NT2/D1 (cell line): ENCODE data around the gene EHD1.

Source experiments
- DNase-seq: peaks from one replicate; pipeline ENCODE4 v3.0.0-alpha.2; 2011; ENCODE audit warnings: low read depth, low spot score
- H3K27me3 ChIP-seq: 2 replicates; pipeline ENCODE4 v1.6.0; 2011; ENCODE audit warnings: mild to moderate bottlenecking; ENCODE audit not compliant: insufficient read length, insufficient read depth
- H3K36me3 ChIP-seq: 2 replicates; pipeline ENCODE4 v1.6.1; 2011; ENCODE audit warnings: mild to moderate bottlenecking, low read length, mixed read lengths; ENCODE audit not compliant: insufficient read depth, insufficient read length
- H3K4me1 ChIP-seq: 2 replicates; pipeline ENCODE4 v1.5.1; 2011; ENCODE audit not compliant: insufficient read depth, insufficient read length
- H3K4me3 ChIP-seq: 2 replicates; pipeline ENCODE4 v1.5.1; 2011; ENCODE audit warnings: low read depth; ENCODE audit not compliant: insufficient read length
- H3K9ac ChIP-seq: 2 replicates; pipeline ENCODE4 v1.6.0; 2011; ENCODE audit warnings: low read depth; ENCODE audit not compliant: insufficient read length
- H3K9me3 ChIP-seq: 2 replicates; pipeline ENCODE4 v1.5.1; 2011; ENCODE audit warnings: mild to moderate bottlenecking, low read length; ENCODE audit not compliant: insufficient read depth
- SUZ12 ChIP-seq: IDR thresholded peaks from 2 replicates; pipeline ENCODE4 v1.6.1; 2011; ENCODE audit not compliant: insufficient read length, insufficient read depth; ENCODE audit errors: extremely low read depth
- YY1 ChIP-seq: IDR thresholded peaks from 2 replicates; pipeline ENCODE4 v1.6.1; 2011; ENCODE audit not compliant: insufficient read length, insufficient read depth
- ZNF274 ChIP-seq: IDR thresholded peaks from 2 replicates; pipeline ENCODE4 v1.6.1; 2011; ENCODE audit warnings: mild to moderate bottlenecking, low read depth, low read length

Gene EHD1

DNA sequence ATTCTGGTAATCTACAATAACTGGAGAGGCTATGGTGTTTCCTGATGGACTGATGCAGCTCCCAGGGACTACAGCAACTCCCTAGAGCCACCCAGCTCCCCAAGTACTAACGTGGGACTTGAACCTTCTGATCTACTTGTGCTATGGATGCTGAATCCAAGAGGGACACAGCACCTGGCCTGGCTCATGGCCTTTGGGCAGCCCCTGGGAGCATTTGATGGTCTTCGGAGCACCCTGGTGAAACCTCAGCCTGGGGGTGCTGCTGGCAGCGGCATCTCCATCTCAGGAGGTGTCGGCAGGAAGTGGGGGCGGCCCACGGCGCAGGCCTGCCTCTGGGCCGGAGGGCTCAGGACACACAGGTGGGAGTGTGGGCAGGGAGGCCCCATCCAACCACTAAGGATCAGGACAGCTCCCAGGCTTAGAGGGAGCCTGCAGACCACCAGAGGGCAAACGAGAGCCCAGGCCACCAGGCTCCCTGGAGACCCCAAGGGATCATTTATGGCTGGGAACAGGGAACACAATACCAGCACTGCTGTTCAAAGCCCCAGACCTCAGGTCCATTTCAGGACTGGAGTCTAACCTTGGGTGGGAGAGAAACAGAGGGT lies 8.7 kb downstream of the EHD1 start:
- H3K4me3 ChIP-seq = no peak overlapping the region
- no peaks in the 10 kb centered on the region for H3K27me3 ChIP-seq
- peaks cover 68% of the 10 kb centered on the region for H3K36me3 ChIP-seq
- no peak for TF ChIP-seq SUZ12
- no peak for TF ChIP-seq ZNF274
- TF ChIP-seq YY1 = no peak
- no peak for DNase-seq
- no peak overlapping the region for H3K9ac ChIP-seq
- H3K4me1 ChIP-seq = peaks cover 19% of the 10 kb centered on the region
- H3K9me3 ChIP-seq = no peaks in the 10 kb centered on the region

DNA sequence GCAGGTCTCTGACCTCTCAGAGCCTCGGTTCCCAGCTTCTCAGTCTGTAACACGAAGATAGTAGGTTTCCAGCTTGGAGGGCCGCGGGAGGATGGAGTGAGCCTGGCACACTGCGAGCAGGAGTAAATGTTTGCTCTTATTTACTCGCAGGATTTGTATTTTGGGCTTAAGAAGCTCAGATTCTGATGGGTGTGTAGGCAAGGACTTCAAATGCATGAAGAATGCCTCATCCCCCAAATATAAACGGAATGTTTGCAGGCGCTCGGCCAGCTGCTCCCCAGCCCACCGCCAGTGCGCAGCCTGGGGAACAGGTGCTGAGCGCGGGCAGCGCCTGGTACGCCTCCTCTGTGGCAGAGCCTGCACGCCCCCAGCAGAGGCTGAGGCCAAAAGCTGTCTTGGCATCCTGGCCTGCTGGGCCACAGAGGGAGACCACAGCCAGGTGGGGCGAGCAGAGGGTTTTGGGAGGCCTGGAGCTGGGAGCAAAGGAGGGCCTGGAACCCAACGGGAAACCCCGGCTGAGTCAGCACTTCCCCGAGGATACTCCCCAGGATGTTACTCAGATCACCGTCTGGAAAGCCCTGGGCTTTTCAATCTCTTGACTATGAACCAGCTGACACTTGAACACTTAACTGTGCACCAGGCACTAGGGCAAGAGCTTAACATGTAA lies 9.4 kb downstream of the EHD1 start:
- peaks cover 62% of the 10 kb centered on the region for H3K36me3 ChIP-seq
- H3K27me3 ChIP-seq = no peaks in the 10 kb centered on the region
- no peaks in the 10 kb centered on the region for H3K9me3 ChIP-seq
- no peak for DNase-seq
- H3K4me1 ChIP-seq = peaks cover 24% of the 10 kb centered on the region
- no peak overlapping the region for H3K9ac ChIP-seq
- TF ChIP-seq SUZ12 = no peak
- TF ChIP-seq ZNF274 = no peak
- no peak for TF ChIP-seq YY1
- no peak overlapping the region for H3K4me3 ChIP-seq

DNA sequence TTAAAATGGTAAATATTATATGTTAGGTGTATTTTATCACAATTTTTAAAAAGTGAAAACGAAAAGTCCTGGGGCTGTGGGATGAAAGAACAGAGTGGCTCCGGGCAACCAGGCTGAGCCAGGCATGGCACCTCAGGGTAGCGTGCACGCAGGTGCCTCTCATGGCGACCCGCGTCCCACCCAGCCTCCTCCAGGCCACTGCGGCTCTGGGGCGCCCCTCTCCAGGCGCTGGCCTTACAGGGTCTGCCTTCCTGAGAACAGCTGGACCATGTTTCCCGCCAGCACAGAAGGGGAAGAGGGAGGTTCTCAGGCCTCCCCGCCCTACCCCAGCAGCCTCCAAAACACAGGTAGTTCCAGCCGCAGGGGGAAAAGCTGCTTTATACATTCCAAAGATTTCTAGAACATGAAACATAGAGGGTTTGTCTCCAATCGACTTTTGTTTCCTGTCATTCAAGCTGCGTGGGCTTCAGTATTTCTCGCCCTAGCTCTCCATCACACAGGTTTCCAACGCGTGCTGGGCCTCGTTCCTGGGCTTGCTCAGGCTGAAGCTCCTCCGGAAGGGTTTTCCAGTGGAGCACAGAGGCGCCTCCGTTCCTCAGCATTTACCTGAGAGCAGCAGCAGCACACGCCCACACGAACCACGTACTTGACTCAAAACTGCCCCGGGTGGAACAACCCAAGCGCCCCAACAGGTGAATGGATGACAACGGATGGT lies 10.5 kb downstream of the EHD1 start:
- Histone ChIP-seq H3K9me3 (no peaks in the 10 kb centered on the region), H3K9ac (no peak overlapping the region), H3K36me3 (peaks cover 59% of the 10 kb centered on the region), H3K4me3 (no peak overlapping the region), H3K27me3 (no peaks in the 10 kb centered on the region), H3K4me1 (peaks cover 35% of the 10 kb centered on the region)
- TF ChIP-seq SUZ12 (no peak), YY1 (no peak), ZNF274 (no peak)
- no peak for DNase-seq

DNA sequence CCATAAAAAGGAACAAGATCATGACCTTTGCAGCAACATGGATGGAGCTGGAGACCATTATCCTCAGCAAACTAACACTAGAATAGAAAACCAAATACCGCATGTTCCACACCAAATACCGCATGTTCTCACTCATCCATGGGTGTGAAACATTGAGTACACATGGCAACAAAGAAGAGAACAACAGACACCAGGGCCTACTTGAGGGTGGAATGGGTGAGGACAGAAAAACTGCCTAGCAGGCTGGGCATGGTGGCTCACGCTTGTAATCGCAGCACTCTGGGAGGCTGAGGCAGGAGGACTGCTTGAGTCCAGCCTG lies 12.3 kb downstream of the EHD1 start:
- Histone ChIP-seq H3K9ac (no peak overlapping the region), H3K4me3 (no peak overlapping the region), H3K4me1 (peaks cover 39% of the 10 kb centered on the region), H3K9me3 (no peaks in the 10 kb centered on the region), H3K36me3 (peaks cover 43% of the 10 kb centered on the region), H3K27me3 (no peaks in the 10 kb centered on the region)
- no peak for TF ChIP-seq ZNF274
- no peak for DNase-seq

DNA sequence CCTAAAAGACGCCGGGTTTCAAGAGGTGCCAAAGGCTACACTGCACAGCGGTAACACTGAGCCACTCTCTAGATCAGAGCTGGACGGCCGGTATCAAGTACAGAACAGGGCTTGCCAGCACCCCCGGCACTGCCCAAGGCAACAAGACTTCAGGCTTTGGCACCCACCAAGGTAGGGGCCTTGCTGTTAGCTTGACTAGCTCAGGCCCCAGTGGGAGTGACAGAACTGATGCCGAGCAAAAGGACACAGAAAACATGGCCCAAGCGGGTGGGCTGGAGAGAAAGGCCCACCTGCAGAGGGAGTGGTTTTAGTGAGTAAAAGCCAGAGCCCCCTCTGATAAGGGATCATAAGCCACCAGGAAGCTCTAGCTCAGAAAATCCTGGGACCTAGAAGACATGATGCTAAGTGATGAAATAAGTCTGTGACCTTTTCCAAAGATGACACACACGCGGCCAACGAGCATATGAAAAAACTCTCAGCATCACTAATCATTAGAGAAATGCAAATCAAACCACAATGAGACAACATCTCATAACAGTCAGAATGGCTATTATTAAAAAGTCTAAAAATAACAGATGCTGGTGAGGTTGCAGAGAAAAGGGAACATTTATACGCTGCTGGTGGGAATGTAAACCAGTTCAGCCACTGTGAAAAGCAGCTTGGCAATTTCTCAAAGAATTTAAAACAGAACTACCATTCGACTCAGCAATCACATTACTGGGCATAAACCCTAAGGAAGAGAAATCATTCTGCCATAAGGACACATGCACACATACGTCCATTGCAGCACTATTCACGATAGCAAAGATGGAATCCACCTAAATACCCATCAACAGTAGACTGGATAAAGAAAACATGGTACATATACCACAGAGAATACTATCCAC lies 12.9 kb downstream of the EHD1 start:
- H3K9ac ChIP-seq = peak overlapping the region; percentile 39
- DNase-seq = no peak
- H3K27me3 ChIP-seq = no peaks in the 10 kb centered on the region
- TF ChIP-seq YY1 (no peak), ZNF274 (no peak), SUZ12 (no peak)
- H3K9me3 ChIP-seq = no peaks in the 10 kb centered on the region
- H3K36me3 ChIP-seq = peaks cover 39% of the 10 kb centered on the region
- peaks cover 36% of the 10 kb centered on the region for H3K4me1 ChIP-seq
- H3K4me3 ChIP-seq = no peak overlapping the region

DNA sequence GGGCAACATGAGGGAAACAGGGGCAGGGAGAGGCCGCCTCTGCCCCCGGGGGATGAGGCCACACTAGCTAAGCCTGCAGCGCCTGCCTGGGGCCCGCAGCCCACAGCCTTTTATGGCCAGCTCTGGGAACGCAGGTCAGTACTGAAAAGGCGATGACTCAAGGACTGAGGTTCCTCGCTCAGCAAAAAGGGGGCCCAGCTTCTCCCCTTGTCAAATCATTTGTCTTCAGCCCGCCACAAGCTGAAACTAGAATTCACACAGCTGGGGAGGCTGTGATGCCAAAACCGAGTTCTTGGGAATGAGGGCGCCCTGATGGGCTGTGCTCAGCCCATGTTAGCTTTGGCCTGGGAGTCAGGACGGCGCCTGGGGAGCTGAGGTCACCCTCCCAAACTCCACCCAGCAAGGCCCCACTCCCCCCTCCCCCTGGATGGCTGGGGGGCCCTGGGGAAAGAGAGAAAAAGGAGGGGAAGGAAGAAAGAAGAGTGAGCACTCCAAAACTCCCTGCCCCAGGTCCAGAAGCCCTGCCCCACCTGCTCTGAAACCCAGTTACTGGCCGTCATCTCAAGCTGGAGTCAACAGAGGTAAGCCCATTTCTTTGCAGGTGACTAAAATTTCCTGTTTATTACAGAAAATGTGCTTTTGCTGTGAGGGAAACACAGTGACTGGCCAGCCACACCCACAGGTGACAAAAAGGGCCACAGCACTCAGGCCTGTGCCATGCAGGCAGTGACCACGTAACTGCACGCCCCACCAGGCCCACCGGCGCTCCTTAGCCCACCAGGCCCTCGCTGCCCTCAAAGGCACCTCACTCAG lies 13.7 kb downstream of the EHD1 start:
- no peak for TF ChIP-seq YY1
- TF ChIP-seq ZNF274 = no peak
- no peak for TF ChIP-seq SUZ12
- Histone ChIP-seq H3K4me1 (peaks cover 28% of the 10 kb centered on the region), H3K4me3 (no peak overlapping the region), H3K9me3 (no peaks in the 10 kb centered on the region), H3K27me3 (no peaks in the 10 kb centered on the region), H3K36me3 (peaks cover 37% of the 10 kb centered on the region), H3K9ac (peak overlapping the region; percentile 62)
- DNase-seq = no peak
